ENCODE data around the gene CHMP6. TPM values are rescaled to one million over a fixed set of nuclear protein-coding genes. Genes with fewer than 3 reads are reported as not detected.
A peak's percentile ranks its signal among the peaks of the same experiment; 100 is the strongest.

Gene CHMP6
- total RNA-seq, 1 donor from 2014 or later, result 15.9 TPM

DNA sequence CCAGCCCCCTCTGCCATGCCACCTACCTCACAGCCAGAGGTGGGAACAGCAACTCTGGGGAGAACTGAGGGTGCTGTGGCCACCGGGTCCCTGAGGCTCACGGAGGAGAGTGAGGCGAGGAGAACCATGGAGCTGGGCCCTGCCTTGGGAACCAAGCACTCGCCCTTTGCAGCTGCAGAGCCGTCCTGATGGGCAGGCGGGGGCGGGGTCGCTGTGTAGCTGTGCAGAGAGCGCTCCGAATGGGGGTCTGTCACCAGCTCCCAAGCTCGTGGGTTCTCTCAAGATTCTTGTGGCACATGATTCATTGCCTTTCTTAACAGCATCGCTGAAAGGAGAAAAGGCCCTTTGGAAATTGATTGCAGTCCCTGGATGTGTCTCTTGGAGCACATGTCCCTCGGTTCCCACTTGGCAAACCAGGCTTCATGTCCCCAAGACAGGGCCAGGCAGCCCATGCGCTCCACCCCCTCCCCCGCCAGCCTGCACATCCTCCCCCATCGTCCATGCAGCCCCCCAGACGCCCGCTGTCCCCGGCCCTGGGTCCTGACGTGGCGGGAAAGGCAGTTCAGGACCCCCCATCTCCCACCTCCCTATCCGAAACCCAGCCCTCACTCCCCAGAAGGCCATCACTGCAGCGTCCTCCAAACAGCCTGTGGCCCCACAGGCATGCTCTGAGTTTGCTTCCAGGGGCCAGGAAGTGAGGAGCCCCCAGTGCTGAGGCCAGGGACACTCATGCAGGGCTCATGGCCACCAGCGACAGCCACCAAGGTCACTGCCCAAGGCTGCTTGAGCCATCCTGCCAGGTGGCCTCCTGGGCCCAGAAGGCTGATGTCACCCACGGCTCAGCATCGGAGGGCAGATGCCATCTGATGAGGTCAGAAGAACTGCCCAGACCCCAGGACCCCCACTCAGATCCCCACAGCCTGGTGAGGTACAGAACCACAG, 20.6 kb upstream of the CHMP6 start:
- Histone ChIP-seq H3K27me3 (ENCODE audit: low read depth) (peaks cover 33% of the 10 kb centered on the region), H3K36me3 (no peaks in the 10 kb centered on the region), H3K4me3 (no peak overlapping the region), H3K4me1 (peaks cover 23% of the 10 kb centered on the region), H3K27ac (replicated peaks) (no peak overlapping the region), H3K9me3 (replicated peaks) (no peaks in the 10 kb centered on the region)
- TF ChIP-seq, protein P1, sequence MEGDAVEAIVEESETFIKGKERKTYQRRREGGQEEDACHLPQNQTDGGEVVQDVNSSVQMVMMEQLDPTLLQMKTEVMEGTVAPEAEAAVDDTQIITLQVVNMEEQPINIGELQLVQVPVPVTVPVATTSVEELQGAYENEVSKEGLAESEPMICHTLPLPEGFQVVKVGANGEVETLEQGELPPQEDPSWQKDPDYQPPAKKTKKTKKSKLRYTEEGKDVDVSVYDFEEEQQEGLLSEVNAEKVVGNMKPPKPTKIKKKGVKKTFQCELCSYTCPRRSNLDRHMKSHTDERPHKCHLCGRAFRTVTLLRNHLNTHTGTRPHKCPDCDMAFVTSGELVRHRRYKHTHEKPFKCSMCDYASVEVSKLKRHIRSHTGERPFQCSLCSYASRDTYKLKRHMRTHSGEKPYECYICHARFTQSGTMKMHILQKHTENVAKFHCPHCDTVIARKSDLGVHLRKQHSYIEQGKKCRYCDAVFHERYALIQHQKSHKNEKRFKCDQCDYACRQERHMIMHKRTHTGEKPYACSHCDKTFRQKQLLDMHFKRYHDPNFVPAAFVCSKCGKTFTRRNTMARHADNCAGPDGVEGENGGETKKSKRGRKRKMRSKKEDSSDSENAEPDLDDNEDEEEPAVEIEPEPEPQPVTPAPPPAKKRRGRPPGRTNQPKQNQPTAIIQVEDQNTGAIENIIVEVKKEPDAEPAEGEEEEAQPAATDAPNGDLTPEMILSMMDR (IDR thresholded peaks at IDR 0.05; ENCODE audit: borderline replicate concordance), result peak; percentile 36
- intact Hi-C loops (cut with micrococcal nuclease), result loop anchor here (10.0 kb wide), 1 partner anchor 106 kb away; no protein-coding TSS in a partner anchor
- no peak for DNase-seq

DNA sequence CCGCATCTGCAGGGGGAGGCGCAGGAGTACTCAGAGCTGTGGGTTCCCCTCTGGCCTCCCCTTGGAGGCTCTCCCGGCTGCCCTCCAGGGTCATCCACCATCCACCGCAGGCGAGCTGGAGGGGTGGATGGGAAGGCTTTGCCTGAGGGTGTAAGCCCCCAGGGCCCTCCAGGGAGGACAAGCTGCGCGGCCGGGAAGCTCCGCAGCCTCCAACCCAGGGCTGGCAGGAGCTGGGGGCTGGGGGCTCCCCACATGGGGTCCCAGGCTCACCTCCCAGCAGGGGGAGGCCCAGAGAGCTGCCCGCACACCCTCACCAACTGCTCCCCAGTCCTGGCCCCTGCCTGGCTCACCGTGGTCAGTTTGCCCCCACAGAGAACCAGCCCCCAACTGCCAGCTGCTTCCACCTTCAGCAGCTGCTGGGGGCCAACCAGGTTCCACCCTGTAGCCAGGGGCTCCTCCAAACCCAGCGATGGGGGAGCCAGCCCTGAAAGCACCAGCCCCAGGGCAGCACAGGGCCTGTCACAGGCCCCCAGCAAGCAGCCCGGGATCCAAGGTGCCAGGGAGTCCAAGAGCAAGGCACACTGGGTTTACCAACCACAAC, 19.8 kb upstream of the CHMP6 start:
- Histone ChIP-seq H3K4me1 (peaks cover 23% of the 10 kb centered on the region), H3K27me3 (ENCODE audit: low read depth) (peaks cover 33% of the 10 kb centered on the region), H3K9me3 (replicated peaks) (no peaks in the 10 kb centered on the region), H3K27ac (replicated peaks) (no peak overlapping the region), H3K4me3 (no peak overlapping the region), H3K36me3 (no peaks in the 10 kb centered on the region)
- no peak for DNase-seq
- TF ChIP-seq, protein P1 (IDR thresholded peaks at IDR 0.05; ENCODE audit: borderline replicate concordance), result no peak
- intact Hi-C loops (cut with micrococcal nuclease), result loop anchor here (10.0 kb wide), 1 partner anchor 107 kb away; no protein-coding TSS in a partner anchor

DNA sequence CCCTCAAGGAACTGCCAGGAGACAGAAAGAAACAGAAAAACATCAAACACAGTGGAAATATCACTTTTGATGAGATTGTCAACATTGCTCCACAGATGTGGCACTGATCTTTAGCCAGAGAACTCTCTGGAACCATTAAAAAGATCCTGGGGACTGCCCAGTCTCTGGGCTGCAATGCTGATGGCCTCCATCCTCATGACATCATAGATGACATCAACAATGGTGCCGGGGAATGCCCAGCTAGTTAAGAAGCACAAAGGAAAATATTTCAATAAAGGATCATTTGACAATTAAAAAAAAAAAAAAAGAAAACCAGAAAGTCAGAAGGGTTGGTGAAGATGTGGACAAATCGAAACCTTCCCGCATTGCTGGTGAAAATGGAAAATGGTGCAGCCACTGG, 14.9 kb upstream of the CHMP6 start:
- Histone ChIP-seq H3K4me1 (peaks cover 21% of the 10 kb centered on the region), H3K27ac (replicated peaks) (no peak overlapping the region), H3K27me3 (ENCODE audit: low read depth) (peaks cover 52% of the 10 kb centered on the region), H3K36me3 (no peaks in the 10 kb centered on the region), H3K9me3 (replicated peaks) (no peaks in the 10 kb centered on the region), H3K4me3 (no peak overlapping the region)
- TF ChIP-seq, protein P1 (IDR thresholded peaks at IDR 0.05; ENCODE audit: borderline replicate concordance), result no peak
- DNase-seq, result no peak
- intact Hi-C loops (cut with micrococcal nuclease), result loop anchor here (10.0 kb wide), 1 partner anchor 112 kb away; no protein-coding TSS in a partner anchor

DNA sequence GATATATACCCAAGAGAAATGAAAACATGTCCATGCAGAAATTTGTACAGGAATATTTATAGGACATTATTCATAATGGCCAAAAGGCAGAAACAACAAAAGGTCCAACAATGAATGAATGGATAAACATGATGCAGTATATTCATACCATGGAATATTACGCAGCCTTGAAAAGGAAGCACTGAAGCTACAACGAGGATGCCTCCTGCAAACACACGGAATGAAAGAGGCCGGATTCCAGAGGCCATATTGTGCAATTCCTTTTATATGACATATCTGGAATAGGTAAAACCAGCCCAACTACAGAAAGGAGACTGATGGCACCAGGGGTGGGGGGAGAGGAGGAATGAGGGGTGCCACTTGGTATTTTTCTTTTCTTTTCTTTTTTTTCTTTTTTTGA, 14.5 kb upstream of the CHMP6 start:
- TF ChIP-seq, protein P1 (IDR thresholded peaks at IDR 0.05; ENCODE audit: borderline replicate concordance), result no peak
- H3K27me3 ChIP-seq (ENCODE audit: low read depth), result peaks cover 52% of the 10 kb centered on the region
- no peak for DNase-seq
- H3K36me3 ChIP-seq, result no peaks in the 10 kb centered on the region
- no peak overlapping the region for H3K4me3 ChIP-seq
- intact Hi-C loops (cut with micrococcal nuclease), result loop anchor here (10.0 kb wide), 1 partner anchor 112 kb away; no protein-coding TSS in a partner anchor
- H3K27ac ChIP-seq (replicated peaks), result no peak overlapping the region
- no peaks in the 10 kb centered on the region for H3K9me3 ChIP-seq (replicated peaks)
- peaks cover 21% of the 10 kb centered on the region for H3K4me1 ChIP-seq
